A673 (cell line): ENCODE data around the gene KIAA1328. TPM values are rescaled to one million over a fixed set of nuclear protein-coding genes. Genes with fewer than 3 reads are reported as not detected.

ENCODE experiments used
- BruUV-seq: library from RNA; stranded (reverse); fragments of 400-500 nt; replicated peaks from 2 replicates; lab custom pipeline; 2021; lab: Mats Ljungman, UMichigan
- CTCF ChIA-PET: fragments of 300-600 bp; sonication (Branson Sonifier 250); formaldehyde crosslinking; loops from one replicate; lab custom pipeline; 2022; ENCODE audit warnings: antibody characterized with exemption; lab: Charles Lee
- POLR2A ChIA-PET: fragments of 300-600 bp; sonication (Branson Sonifier 250); formaldehyde crosslinking; loops from one replicate; lab custom pipeline; 2022; ENCODE audit warnings: antibody characterized with exemption; ENCODE audit not compliant: low non-redundant PET; lab: Charles Lee
- DNase-seq: peaks from one replicate; pipeline ENCODE4 v3.0.0-alpha.2; 2015; ENCODE audit warnings: low spot score
- H3K27ac ChIP-seq: fragments of 200-600 bp; sonication (generic); 2 replicates; pipeline ENCODE4 v1.5.1; 2016; ENCODE audit warnings: mixed run types, low read depth, mild to moderate bottlenecking, mixed read lengths, antibody characterized with exemption, low read length; ENCODE audit not compliant: poor library complexity, severe bottlenecking
- H3K27me3 ChIP-seq: fragments of 200-600 bp; sonication (generic); replicated peaks from 2 replicates; pipeline ENCODE4 v1.6.1; 2017; ENCODE audit warnings: mixed run types, low read depth, mild to moderate bottlenecking, mixed read lengths, antibody characterized with exemption, low read length; ENCODE audit not compliant: insufficient read depth, poor library complexity
- H3K36me3 ChIP-seq: fragments of 200-600 bp; sonication (generic); 2 replicates; pipeline ENCODE4 v1.6.1; 2016; ENCODE audit warnings: mixed run types, mild to moderate bottlenecking, mixed read lengths, antibody characterized with exemption, low read length; ENCODE audit not compliant: insufficient read depth, poor library complexity, severe bottlenecking
- H3K4me1 ChIP-seq: fragments of 200-600 bp; sonication (generic); 2 replicates; pipeline ENCODE4 v1.6.1; 2017; ENCODE audit warnings: mixed run types, mild to moderate bottlenecking, mixed read lengths, antibody characterized with exemption, low read length; ENCODE audit not compliant: insufficient read depth, poor library complexity, severe bottlenecking
- H3K4me3 ChIP-seq: fragments of 200-600 bp; sonication (generic); 2 replicates; pipeline ENCODE4 v1.5.1; 2016; ENCODE audit warnings: low read depth, mixed run types, mild to moderate bottlenecking, mixed read lengths, low read length; ENCODE audit not compliant: poor library complexity, severe bottlenecking
- H3K9me3 ChIP-seq: fragments of 200-600 bp; sonication (generic); 2 replicates; pipeline ENCODE4 v1.6.1; 2016; ENCODE audit warnings: mixed run types, low read depth, mild to moderate bottlenecking, mixed read lengths, antibody characterized with exemption, low read length; ENCODE audit not compliant: poor library complexity, severe bottlenecking
- EZH2 ChIP-seq: fragments of 200-600 bp; sonication (generic); IDR thresholded peaks from 2 replicates; pipeline ENCODE4 v1.6.1; 2017; ENCODE audit warnings: borderline replicate concordance, low read depth, mild to moderate bottlenecking, mixed read lengths, antibody characterized with exemption, low read length; ENCODE audit not compliant: poor library complexity, severe bottlenecking
- intact Hi-C: fragments of 100-400 bp; cut with micrococcal nuclease; formaldehyde crosslinking; loops from one replicate; pipeline ENCODE4 v1.10.0; 2022; ENCODE audit not compliant: unreplicated experiment
- total RNA-seq: library from RNA; stranded (reverse); gene quantifications from 2 replicates; pipeline ENCODE4 v1.2.3, GENCODE V29; 2021
- TF ChIP-seq, protein P1 (sequence below): fragments of 300-800, 200-600 bp; sonication (generic); conservative IDR thresholded peaks from 2 replicates; pipeline ENCODE4 v1.5.1; 2017; ENCODE audit warnings: low read depth, mild to moderate bottlenecking, antibody characterized with exemption, low read length, moderate library complexity, mixed read lengths

The KIAA1328 gene
- total RNA-seq, 1 experiment from 2014 or later = 6.5 TPM

DNA sequence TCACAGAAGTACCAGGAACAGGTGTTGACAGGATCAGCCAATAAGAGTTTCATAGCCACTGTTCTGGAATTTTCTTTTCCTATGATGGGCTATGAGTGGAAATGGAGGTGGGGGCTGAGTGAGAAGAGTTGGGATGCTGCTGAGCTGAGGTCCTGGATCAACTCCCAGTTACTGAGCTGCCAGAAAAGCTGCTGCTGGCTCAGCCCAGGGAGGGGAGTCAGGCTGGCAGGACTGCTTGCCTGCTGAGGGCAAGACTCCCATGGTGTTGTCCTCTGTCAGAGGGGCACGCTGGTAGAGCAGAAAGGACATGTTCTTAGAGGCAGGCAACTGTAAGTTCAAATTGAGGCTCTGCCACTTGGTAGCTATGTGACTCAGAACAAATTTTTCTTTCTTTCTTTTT is 11.9 kb upstream of the KIAA1328 start:
- Histone ChIP-seq H3K4me1 (no peaks in the 10 kb centered on the region), H3K27me3 (no peaks in the 10 kb centered on the region), H3K4me3 (no peak overlapping the region), H3K9me3 (no peaks in the 10 kb centered on the region), H3K27ac (no peak overlapping the region), H3K36me3 (peaks cover 25% of the 10 kb centered on the region)
- ChIA-PET CTCF (no interaction called here), POLR2A (no interaction called here)
- intact Hi-C loops = no loop called here
- BruUV-seq = no TSS peak
- TF ChIP-seq, protein P1, sequence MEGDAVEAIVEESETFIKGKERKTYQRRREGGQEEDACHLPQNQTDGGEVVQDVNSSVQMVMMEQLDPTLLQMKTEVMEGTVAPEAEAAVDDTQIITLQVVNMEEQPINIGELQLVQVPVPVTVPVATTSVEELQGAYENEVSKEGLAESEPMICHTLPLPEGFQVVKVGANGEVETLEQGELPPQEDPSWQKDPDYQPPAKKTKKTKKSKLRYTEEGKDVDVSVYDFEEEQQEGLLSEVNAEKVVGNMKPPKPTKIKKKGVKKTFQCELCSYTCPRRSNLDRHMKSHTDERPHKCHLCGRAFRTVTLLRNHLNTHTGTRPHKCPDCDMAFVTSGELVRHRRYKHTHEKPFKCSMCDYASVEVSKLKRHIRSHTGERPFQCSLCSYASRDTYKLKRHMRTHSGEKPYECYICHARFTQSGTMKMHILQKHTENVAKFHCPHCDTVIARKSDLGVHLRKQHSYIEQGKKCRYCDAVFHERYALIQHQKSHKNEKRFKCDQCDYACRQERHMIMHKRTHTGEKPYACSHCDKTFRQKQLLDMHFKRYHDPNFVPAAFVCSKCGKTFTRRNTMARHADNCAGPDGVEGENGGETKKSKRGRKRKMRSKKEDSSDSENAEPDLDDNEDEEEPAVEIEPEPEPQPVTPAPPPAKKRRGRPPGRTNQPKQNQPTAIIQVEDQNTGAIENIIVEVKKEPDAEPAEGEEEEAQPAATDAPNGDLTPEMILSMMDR = no peak
- TF ChIP-seq EZH2 = no peak
- no peak for DNase-seq

DNA sequence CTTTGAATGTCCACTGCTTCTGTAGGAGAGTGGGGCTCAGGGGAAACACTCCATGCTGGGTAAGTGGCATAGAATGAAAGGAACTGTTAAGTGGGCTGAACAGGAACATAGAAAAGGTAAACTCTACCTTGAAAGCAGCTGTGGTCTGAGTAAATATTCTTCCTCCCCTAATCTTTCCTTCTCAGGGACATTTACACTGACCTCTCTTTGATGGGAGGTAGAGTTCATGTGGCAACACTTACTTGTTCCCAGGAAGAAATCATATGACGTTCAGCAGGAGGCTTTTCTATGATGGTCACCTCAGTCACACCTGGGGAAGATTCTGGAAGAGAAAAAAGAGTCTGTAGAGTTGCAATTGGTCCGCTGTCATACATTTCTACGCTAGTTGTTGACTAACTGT is 10.3 kb upstream of the KIAA1328 start:
- Histone ChIP-seq H3K4me3 (no peak overlapping the region), H3K27ac (no peak overlapping the region), H3K27me3 (no peaks in the 10 kb centered on the region), H3K36me3 (peaks cover 25% of the 10 kb centered on the region), H3K9me3 (no peaks in the 10 kb centered on the region), H3K4me1 (no peaks in the 10 kb centered on the region)
- CTCF ChIA-PET = no interaction called here
- no peak for DNase-seq
- BruUV-seq = no TSS peak
- intact Hi-C loops = no loop called here
- TF ChIP-seq, protein P1 = no peak
- no peak for TF ChIP-seq EZH2
- POLR2A ChIA-PET = no interaction called here

DNA sequence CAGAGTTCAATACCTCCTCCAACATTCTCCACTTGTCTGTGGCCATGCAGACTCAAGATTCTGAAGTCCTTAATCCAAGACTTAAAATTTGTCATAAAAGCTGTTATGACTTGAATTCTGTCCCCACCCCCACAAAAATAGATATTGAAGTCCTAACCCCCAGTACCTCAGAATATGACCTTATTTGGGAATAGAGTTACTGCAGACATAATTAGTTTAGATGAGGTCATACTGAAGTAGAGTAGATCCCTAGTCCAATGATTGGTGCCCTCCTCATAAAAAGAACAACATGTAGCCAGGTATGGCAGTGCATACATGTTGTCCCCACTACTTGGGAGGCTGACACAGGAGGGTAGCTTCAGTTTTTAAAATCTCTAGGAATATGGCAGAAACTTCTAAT is 9.3 kb upstream of the KIAA1328 start:
- no peaks in the 10 kb centered on the region for H3K9me3 ChIP-seq
- DNase-seq = no peak
- no TSS peak for BruUV-seq
- H3K4me3 ChIP-seq = no peak overlapping the region
- intact Hi-C loops = no loop called here
- H3K27me3 ChIP-seq = no peaks in the 10 kb centered on the region
- no peaks in the 10 kb centered on the region for H3K4me1 ChIP-seq
- CTCF ChIA-PET = no interaction called here
- no peak overlapping the region for H3K27ac ChIP-seq
- peaks cover 25% of the 10 kb centered on the region for H3K36me3 ChIP-seq
- TF ChIP-seq, protein P1 = no peak
- no peak for TF ChIP-seq EZH2
- POLR2A ChIA-PET = interaction anchor here (0.7 kb wide), 1 partner anchor 9 kb away, joined by 4 read pairs; no protein-coding TSS in a partner anchor
